B cell (primary cell): ENCODE results near the gene C19orf12. TPM values are rescaled to one million over a fixed set of nuclear protein-coding genes. Genes with fewer than 3 reads are reported as not detected.

ENCODE experiments used
- ATAC-seq: fragments of 200-7000 bp; cut with Tn5 transposase; one replicate; pipeline ENCODE4 v1.10.0; 2021; ENCODE audit warnings: low read depth, mild to moderate bottlenecking, moderate number of reproducible peaks, moderate library complexity
- CTCF ChIA-PET: fragments of 350-600 bp; sonication (Branson Sonifier 250); formaldehyde crosslinking; loops from one replicate; lab custom pipeline; 2021; ENCODE audit warnings: antibody characterized with exemption, inconsistent platforms; lab: Charles Lee
- POLR2A ChIA-PET: fragments of 350-600 bp; sonication (Branson Sonifier 250); formaldehyde crosslinking; loops from one replicate; lab custom pipeline; 2021; ENCODE audit warnings: antibody characterized with exemption; lab: Charles Lee
- DNase-seq: peaks from one replicate; pipeline ENCODE4 v3.0.0; 2013
- H2AFZ ChIP-seq: 2 replicates; pipeline ENCODE4 v1.6.1; 2012; ENCODE audit warnings: mild to moderate bottlenecking, low read depth, low read length; ENCODE audit not compliant: insufficient read depth, poor library complexity, severe bottlenecking
- H3K27ac ChIP-seq, 2 donors: 1 replicate in 1 of 2; 2 replicates in 1 of 2; pipeline ENCODE4 v1.5.1; 2012 to 2013; ENCODE audit warnings: low read length in 2 of 2, mild to moderate bottlenecking in 2 of 2, moderate library complexity in 1 of 2
- H3K27me3 ChIP-seq, 4 experiments: fragments of 200-600 bp in 1 of 4; sonication (generic) in 1 of 4; replicated peaks in 1 of 4; 1 replicate in 2 of 4; 2 replicates in 2 of 4; pipeline versions ENCODE4 v1.6.1 to v1.7.0; 2013 to 2016; ENCODE audit warnings: low read length in 3 of 4, mild to moderate bottlenecking in 2 of 4, mixed read lengths in 1 of 4, moderate library complexity in 1 of 4; ENCODE audit not compliant: insufficient read depth in 4 of 4, control insufficient read depth in 3 of 4; ENCODE audit errors: control extremely low read depth in 1 of 4
- H3K36me3 ChIP-seq, 2 experiments: replicated peaks in 1 of 2; 1 replicate in 1 of 2; 2 replicates in 1 of 2; pipeline versions ENCODE4 v1.6.1 to v1.7.1; 2013; ENCODE audit warnings: low read length in 1 of 2; ENCODE audit not compliant: insufficient read depth in 2 of 2, control insufficient read depth in 1 of 2; ENCODE audit errors: control extremely low read depth in 1 of 2, extremely low read depth in 1 of 2
- H3K4me1 ChIP-seq, 2 donors: fragments of 200-600 bp in 1 of 2; sonication (generic) in 1 of 2; 1 replicate in 1 of 2; 2 replicates in 1 of 2; pipeline versions ENCODE4 v1.5.1 to v1.6.1; 2013 to 2017; ENCODE audit warnings: low read length in 2 of 2; ENCODE audit not compliant: control insufficient read depth in 2 of 2, insufficient read depth in 2 of 2
- H3K4me2 ChIP-seq: replicated peaks from 2 replicates; pipeline ENCODE3; 2012; ENCODE audit warnings: mild to moderate bottlenecking, low read depth, low read length; ENCODE audit not compliant: poor library complexity, severe bottlenecking
- H3K4me3 ChIP-seq, 5 experiments: fragments of 200-600 bp in 1 of 5; sonication (generic) in 1 of 5; 1 replicate in 3 of 5; 2 replicates in 2 of 5; pipeline versions ENCODE4 v1.5.1 to v1.7.0; 2011 to 2016; ENCODE audit warnings: low read length in 4 of 5, mild to moderate bottlenecking in 4 of 5, low read depth in 2 of 5, control low read depth in 1 of 5, moderate library complexity in 1 of 5; ENCODE audit not compliant: insufficient read depth in 1 of 5; ENCODE audit errors: control extremely low read depth in 1 of 5, extremely low read depth in 1 of 5
- H3K79me2 ChIP-seq: fragments of 200-600 bp; sonication (generic); one replicate; pipeline ENCODE4 v1.6.0; 2016; ENCODE audit warnings: low read length; ENCODE audit not compliant: control insufficient read depth, insufficient read depth
- H3K9ac ChIP-seq: fragments of 200-600 bp; sonication (generic); 2 replicates; pipeline ENCODE4 v1.6.1; 2017; ENCODE audit warnings: mild to moderate bottlenecking, low read length, moderate library complexity
- H3K9me3 ChIP-seq, 3 donors: one replicate each; pipeline versions ENCODE4 v1.6.1 to v1.7.1; 2013; ENCODE audit warnings: low read length in 2 of 3; ENCODE audit not compliant: control insufficient read depth in 2 of 3, insufficient read depth in 1 of 3; ENCODE audit errors: control extremely low read depth in 1 of 3
- H4K20me1 ChIP-seq: 2 replicates; pipeline ENCODE4 v1.6.0; 2012; ENCODE audit warnings: mild to moderate bottlenecking, low read length; ENCODE audit not compliant: insufficient read depth, control insufficient read depth, poor library complexity, severe bottlenecking
- H3K27ac Mint-ChIP-seq: one replicate; pipeline ENCODE4 v1.8.0; 2021; ENCODE audit warnings: mixed read lengths
- H3K27me3 Mint-ChIP-seq: one replicate; pipeline ENCODE4 v1.8.0; 2021; ENCODE audit warnings: mixed read lengths
- H3K4me1 Mint-ChIP-seq: one replicate; pipeline ENCODE4 v1.8.0; 2021; ENCODE audit warnings: mixed read lengths
- H3K4me3 Mint-ChIP-seq: one replicate; pipeline ENCODE4 v1.8.0; 2021; ENCODE audit warnings: mixed read lengths
- H3K9me3 Mint-ChIP-seq: one replicate; pipeline ENCODE4 v1.8.0; 2022; ENCODE audit warnings: mixed read lengths; ENCODE audit not compliant: insufficient read depth
- CTCF ChIP-seq: fragments of 200-600 bp; IDR thresholded peaks from one replicate; pipeline ENCODE4 v1.8.0; 2022; ENCODE audit warnings: antibody characterized with exemption, mild to moderate bottlenecking
- EZH2 ChIP-seq: IDR thresholded peaks from 2 replicates; pipeline ENCODE4 v1.6.1; 2012; ENCODE audit warnings: borderline replicate concordance, low read depth, mild to moderate bottlenecking, moderate library complexity, low read length; ENCODE audit not compliant: insufficient read depth, poor library complexity, severe bottlenecking
- WGBS: methylation state at CpG from one replicate; pipeline ENCODE4 v1.1.5; 2013; ENCODE audit warnings: missing lambda C conversion rate; ENCODE audit not compliant: insufficient coverage; 5-methylcytosine and 5-hydroxymethylcytosine counted together
- intact Hi-C: fragments of 100-400 bp; cut with micrococcal nuclease; formaldehyde crosslinking; loops from one replicate; pipeline ENCODE4 v1.10.0; 2022
- polyA plus RNA-seq: library from polyadenylated mRNA; depleted of rRNA; stranded (reverse); fragments of >200 nt; gene quantifications from 2 replicates; pipeline ENCODE4 v1.2.3, GENCODE V29; 2012
- total RNA-seq, 2 donors: library from RNA; stranded (reverse); fragments of 120-200 nt in 1 of 2; gene quantifications; 1 replicate in 1 of 2; 2 replicates in 1 of 2; pipeline versions ENCODE4 v1.2.3 to v1.2.4, GENCODE V29; 2013 to 2022

Gene C19orf12
- total and polyA plus RNA-seq, 2 donors (not counting 1 experiment from before 2014, with no cell fraction given) = 12.6 to 29.4 TPM

GRCh38 chr19:29708554-29709439 lies 6.3 kb downstream of the C19orf12 start:
- Histone ChIP-seq H3K27me3 (no peaks in the 10 kb centered on the region), H3K4me1 (peaks cover 20 to 32% of the 10 kb centered on the region in 2 donors), H3K36me3 (peaks cover 0 to 29% of the 10 kb centered on the region in 2 experiments), H3K4me3 (no peak overlapping the region), H2AFZ (no peak overlapping the region), H3K79me2 (peaks cover 48% of the 10 kb centered on the region), H3K27ac (no peak overlapping the region), H3K9ac (no peak overlapping the region), H3K4me2 (no peak overlapping the region), H4K20me1 (peaks cover 8% of the 10 kb centered on the region), H3K9me3 (no peaks in the 10 kb centered on the region)
- no peak for DNase-seq
- peak overlapping the region; percentile 26 for H3K27ac Mint-ChIP-seq
- TF ChIP-seq CTCF (no peak), EZH2 (no peak)
- H3K9me3 Mint-ChIP-seq = no peaks in the 10 kb centered on the region
- no peaks in the 10 kb centered on the region for H3K27me3 Mint-ChIP-seq
- WGBS = over 99% methylated on average over 14 of the region's 18 CpGs
- CTCF ChIA-PET = interaction anchor here (0.7 to 11.1 kb wide), 4 partner anchors 8 to 101 kb away, joined by 3 to 273 read pairs (median 4); partner anchors contain the start of gene POP4
- intact Hi-C loops = no loop called here
- no peak for ATAC-seq
- POLR2A ChIA-PET = no interaction called here
- no peak overlapping the region for H3K4me3 Mint-ChIP-seq
- H3K4me1 Mint-ChIP-seq = peaks cover 46% of the 10 kb centered on the region

GRCh38 chr19:29706635-29707034 lies 8.4 kb downstream of the C19orf12 start:
- Histone ChIP-seq H3K4me1 (peaks cover 10 to 16% of the 10 kb centered on the region in 2 donors), H3K4me2 (no peak overlapping the region), H3K9ac (no peak overlapping the region), H3K4me3 (no peak overlapping the region), H3K79me2 (peaks cover 28% of the 10 kb centered on the region), H2AFZ (no peak overlapping the region), H3K36me3 (peaks cover 0 to 41% of the 10 kb centered on the region in 2 experiments), H4K20me1 (peaks cover 8% of the 10 kb centered on the region), H3K9me3 (no peaks in the 10 kb centered on the region), H3K27ac (no peak overlapping the region), H3K27me3 (no peaks in the 10 kb centered on the region)
- Mint-ChIP-seq H3K27ac (no peak overlapping the region), H3K4me1 (peaks cover 28% of the 10 kb centered on the region), H3K27me3 (no peaks in the 10 kb centered on the region), H3K4me3 (no peak overlapping the region), H3K9me3 (no peaks in the 10 kb centered on the region)
- no peak for DNase-seq
- CTCF ChIA-PET = interaction anchor here (1.3 to 2.4 kb wide), 2 partner anchors 9 to 12 kb away, joined by 5 to 13 read pairs; partner anchors contain the start of gene C19orf12
- intact Hi-C loops = no loop called here
- ATAC-seq = no peak
- 96% methylated on average over 4 of the region's 6 CpGs for WGBS
- POLR2A ChIA-PET = no interaction called here
- TF ChIP-seq CTCF (no peak), EZH2 (no peak)
